K562 (cell line): ENCODE data around the gene MBD6. TPM values are rescaled to one million over a fixed set of nuclear protein-coding genes. Genes with fewer than 3 reads are reported as not detected.

Experiments used
- ATF1 ChIP-seq, 2 experiments: fragments of 450-650 bp in 1 of 2; IDR thresholded peaks; 2 replicates each; pipeline ENCODE4 v1.6.1; 2016; ENCODE audit warnings: missing compliant biosample characterization in 1 of 2, missing genetic modification characterization in 1 of 2
- BMI1 ChIP-seq: fragments of 150-350 bp; IDR thresholded peaks from 2 replicates; pipeline ENCODE4 v1.6.1; 2014; ENCODE audit warnings: low read length
- CBX3 ChIP-seq, 2 experiments: IDR thresholded peaks; 1 replicate in 1 of 2; 2 replicates in 1 of 2; pipeline ENCODE4 v1.6.1; 2012; ENCODE audit warnings: inconsistent platforms in 2 of 2, low read length in 2 of 2, borderline replicate concordance in 1 of 2, control low read depth in 1 of 2
- CEBPG ChIP-seq, 3 experiments: fragments of 200-800 bp in 1 of 3; sonication (Bioruptor generic) in 1 of 3; sonication (generic) in 1 of 3; formaldehyde crosslinking in 1 of 3; IDR thresholded peaks in 2 of 3; conservative IDR thresholded peaks in 1 of 3; 2 replicates each; pipeline versions ENCODE4 v1.6.1 to v1.8.0; 2016 to 2022; ENCODE audit warnings: missing compliant biosample characterization in 2 of 3, missing genetic modification characterization in 2 of 3, mild to moderate bottlenecking in 1 of 3, missing genetic modification reagents in 1 of 3
- CHD4 ChIP-seq: fragments of 200-600 bp; sonication (generic); IDR thresholded peaks from 3 replicates; pipeline ENCODE4 v1.6.1; 2012; ENCODE audit warnings: low read depth, mild to moderate bottlenecking, mixed read lengths, low read length, inconsistent platforms; ENCODE audit not compliant: insufficient read depth, insufficient replicate concordance, poor library complexity, severe bottlenecking
- EHMT2 ChIP-seq: fragments of 450-650 bp; IDR thresholded peaks from 2 replicates; pipeline ENCODE4 v1.6.1; 2018; ENCODE audit warnings: antibody characterized with exemption
- FOXJ2 ChIP-seq: fragments of 200-800 bp; sonication (Bioruptor generic); IDR thresholded peaks from 2 replicates; pipeline ENCODE4 v1.6.1; 2016; ENCODE audit warnings: missing genetic modification characterization, missing compliant biosample characterization
- HEY1 ChIP-seq: fragments of 250-450 bp; sonication (Bioruptor Pico); IDR thresholded peaks from 2 replicates; pipeline ENCODE4 v1.5.0; 2020; ENCODE audit warnings: mild to moderate bottlenecking, moderate library complexity, borderline replicate concordance
- KDM4B ChIP-seq, 2 experiments: fragments of 450-650 bp in 1 of 2; sonication (generic) in 1 of 2; IDR thresholded peaks; 2 replicates each; pipeline ENCODE4 v1.6.1; 2016 to 2017; ENCODE audit warnings: borderline replicate concordance in 2 of 2, antibody characterized with exemption in 1 of 2, low read depth in 1 of 2, mild to moderate bottlenecking in 1 of 2
- KLF1 ChIP-seq: fragments of 450-650 bp; IDR thresholded peaks from 2 replicates; pipeline ENCODE4 v1.6.1; 2016; ENCODE audit warnings: missing genetic modification characterization, missing compliant biosample characterization
- MTA2 ChIP-seq: fragments of 450-650 bp; IDR thresholded peaks from 2 replicates; pipeline ENCODE4 v1.6.1; 2016; ENCODE audit warnings: low read depth
- MXI1 ChIP-seq: IDR thresholded peaks from 2 replicates; pipeline ENCODE4 v1.6.1; 2011; ENCODE audit warnings: low read depth, mild to moderate bottlenecking, improper control_type of control experiment, low read length
- MYC ChIP-seq, 2 experiments: fragments of 250-450 bp in 1 of 2; sonication (Bioruptor Pico) in 1 of 2; IDR thresholded peaks; 2 replicates each; pipeline versions ENCODE4 v1.5.1 to v1.6.1; 2012 to 2021; ENCODE audit warnings: low read depth in 2 of 2, borderline replicate concordance in 1 of 2, improper control_type of control experiment in 1 of 2, low read length in 1 of 2, mild to moderate bottlenecking in 1 of 2, moderate library complexity in 1 of 2
- NFATC3 ChIP-seq: fragments of 450-650 bp; IDR thresholded peaks from 2 replicates; pipeline ENCODE4 v1.6.1; 2017; ENCODE audit warnings: mild to moderate bottlenecking
- PML ChIP-seq: IDR thresholded peaks from 2 replicates; pipeline ENCODE4 v1.6.1; 2012; ENCODE audit warnings: low read length, inconsistent platforms
- PTBP1 ChIP-seq: fragments of 200-400 bp; formaldehyde crosslinking; IDR thresholded peaks from 2 replicates; pipeline ENCODE4 v1.6.1; 2017; ENCODE audit warnings: low read depth, low read length
- RBM34 ChIP-seq: fragments of 200-400 bp; formaldehyde crosslinking; IDR thresholded peaks from 2 replicates; pipeline ENCODE4 v1.6.1; 2018; ENCODE audit warnings: low read length, borderline replicate concordance; ENCODE audit not compliant: insufficient read depth
- SIRT6 ChIP-seq: IDR thresholded peaks from one replicate; pipeline ENCODE4 v1.6.1; 2012; ENCODE audit warnings: low read depth, mild to moderate bottlenecking, control low read depth, inconsistent platforms, low read length, moderate library complexity
- SRF ChIP-seq, 2 experiments: fragments of 250-450, 450-650 bp in 1 of 2; sonication (Bioruptor Pico) in 1 of 2; sonication (generic) in 1 of 2; formaldehyde crosslinking; IDR thresholded peaks; 2 replicates each; pipeline versions ENCODE4 v1.5.0 to v1.5.1; 2020 to 2022; ENCODE audit warnings: mild to moderate bottlenecking in 1 of 2, missing genetic modification reagents in 1 of 2
- TAF15 ChIP-seq: fragments of 200-400 bp; formaldehyde crosslinking; IDR thresholded peaks from 2 replicates; pipeline ENCODE4 v1.6.1; 2017; ENCODE audit warnings: mild to moderate bottlenecking, low read depth, low read length, moderate library complexity
- TEAD2 ChIP-seq: fragments of 450-650 bp; IDR thresholded peaks from 2 replicates; pipeline ENCODE4 v1.6.1; 2016; ENCODE audit warnings: missing genetic modification characterization, control low read depth, missing compliant biosample characterization
- ZKSCAN3 ChIP-seq: fragments of 250-450 bp; sonication (Bioruptor Pico); IDR thresholded peaks from 2 replicates; pipeline ENCODE4 v1.4.0; 2020
- ZNF165 ChIP-seq: fragments of 250-450 bp; sonication (Bioruptor Pico); IDR thresholded peaks from 2 replicates; pipeline ENCODE4 v1.4.0; 2020; ENCODE audit warnings: borderline replicate concordance
- ZNF224 ChIP-seq: sonication (generic); formaldehyde crosslinking; IDR thresholded peaks from 2 replicates; pipeline ENCODE4 v1.8.0; 2022; ENCODE audit warnings: mild to moderate bottlenecking, missing genetic modification reagents
- ZNF324 ChIP-seq: fragments of 250-450 bp; sonication (Bioruptor Pico); IDR thresholded peaks from 2 replicates; pipeline ENCODE4 v1.4.0; 2020; ENCODE audit warnings: mild to moderate bottlenecking
- ZNF785 ChIP-seq: fragments of 250-450 bp; sonication (Bioruptor Pico); IDR thresholded peaks from 2 replicates; pipeline ENCODE4 v1.4.0; 2020; ENCODE audit warnings: mild to moderate bottlenecking
- polyA plus RNA-seq, 8 experiments: library from polyadenylated mRNA; depleted of rRNA in 4 of 8; stranded (reverse) in 5 of 8; unstranded in 3 of 8; fragments of >200 nt; fragmentation: Nextera tagmentation in 2 of 8; fragmentation: Illumina TruSeq in 1 of 8; extraction: Ambion mirVana in 2 of 8; extraction: Trizol in 1 of 8; gene quantifications; 2 replicates each; pipeline versions ENCODE4 v1.2.1 to v1.2.3, GENCODE V29; 2011 to 2014; ENCODE audit warnings: inconsistent platforms in 1 of 8, missing spikeins in 1 of 8
- total RNA-seq, 7 experiments: library from RNA; depleted of rRNA in 6 of 7; stranded (reverse); fragments of >200 nt in 6 of 7; fragmentation: Illumina TruSeq in 2 of 7; extraction: Trizol in 2 of 7; gene quantifications; 2 replicates each; pipeline versions ENCODE4 v1.2.1 to v1.2.3, GENCODE V29; 2011 to 2021; ENCODE audit warnings: low replicate concordance in 1 of 7
- TF ChIP-seq, protein P1 (sequence below): fragments of 450-650 bp; IDR thresholded peaks from 2 replicates; pipeline ENCODE4 v1.7.0; 2016; ENCODE audit warnings: borderline replicate concordance

MBD6 gene
- total and polyA plus RNA-seq, 9 of the 15 experiments (the other 6 are each of a cell fraction or from before 2014, with no cell fraction given) = 2.0 to 54.8 (median 3.8) TPM

DNA sequence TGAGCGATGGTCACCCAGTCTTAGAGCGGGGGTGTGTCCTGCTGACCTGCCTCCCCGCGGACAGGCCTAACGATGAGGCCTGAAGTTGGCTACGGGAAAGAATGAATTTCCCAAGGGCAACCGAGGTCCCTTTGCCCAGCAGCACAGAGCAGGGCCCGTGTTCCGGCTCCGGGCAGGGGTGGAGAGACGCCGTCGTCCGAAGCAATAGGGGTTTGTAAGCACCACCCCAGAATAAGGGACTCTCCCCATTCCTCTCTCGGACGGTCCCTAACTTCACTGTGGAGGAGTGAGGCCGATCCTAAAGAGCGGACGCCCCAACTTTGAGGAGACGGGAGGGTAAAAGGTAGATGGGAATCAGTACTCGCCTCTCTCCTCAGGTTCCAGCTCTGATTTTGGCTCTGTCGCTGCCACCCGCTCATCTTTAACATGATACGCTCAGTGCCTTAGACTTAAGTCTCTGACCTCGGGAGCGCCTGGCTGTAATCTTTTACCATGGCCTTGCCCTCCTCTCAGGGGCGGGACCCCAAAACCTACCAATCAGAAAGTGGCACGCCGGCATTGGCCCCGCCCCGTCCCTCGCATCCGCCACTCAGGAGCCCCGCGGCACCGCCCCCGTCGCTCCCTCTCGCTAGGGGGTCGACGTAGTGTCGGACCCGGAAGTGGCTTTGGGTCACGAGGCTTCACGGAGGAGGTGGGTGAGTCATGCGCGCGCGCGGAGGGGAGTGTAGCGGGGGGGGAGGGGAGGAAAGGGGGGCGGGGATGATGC is 2.4 kb upstream of the MBD6 start, which contains the start of gene DDIT3 (continued):
- TF ChIP-seq SIRT6 (peak; percentile 39), MYC (IDR thresholded peaks at IDR 0.05; ENCODE audit: low read depth, low read length) (peak; percentile 94), MYC (CRISPR knock-in tag; IDR thresholded peaks at IDR 0.05; ENCODE audit: borderline replicate concordance, low read depth) (peak; percentile 43; the same call in 1 of the 2 replicates), ZNF785 (CRISPR knock-in tag) (no peak), KLF1 (tag) (no peak), ATF1 (CRISPR knock-in tag; IDR thresholded peaks at IDR 0.05) (no peak), ATF1 (tag; IDR thresholded peaks at IDR 0.05) (peak; percentile 88), MXI1 (no peak; the same call in 1 of the 2 replicates), RBM34 (no peak), ZKSCAN3 (no peak), KDM4B (IDR thresholded peaks at IDR 0.05; ENCODE audit: borderline replicate concordance in 2 of 2, low read depth in 1 of 2) (peak in 1 of 2 experiments; percentile 26; a peak in 1 of 4 replicates), NFATC3 (no peak), FOXJ2 (tag) (peak; percentile 33; the same call in 1 of the 2 replicates), ZNF165 (no peak), MTA2 (no peak), CEBPG (CRISPR knock-in tag; IDR thresholded peaks at IDR 0.05) (no peak), CEBPG (tag; conservative IDR thresholded peaks at IDR 0.05 in 1 of 2, IDR thresholded peaks at IDR 0.05 in 1 of 2) (peak in 1 of 2 experiments; percentile 100; a peak in 2 of 4 replicates), CHD4 (no peak), EHMT2 (no peak), ZNF324 (CRISPR knock-in tag) (peak; percentile 53; the same call in 1 of the 2 replicates), CBX3 (IDR thresholded peaks at IDR 0.05; ENCODE audit: borderline replicate concordance in 1 of 2, low read length in 2 of 2) (no peak; a peak in 1 of 3 replicates), HEY1 (CRISPR knock-in tag) (0 out of 2 replicates have a peak, but pooled peaks have one; percentile 84), ZNF224 (no peak), BMI1 (no peak), PML (peak; percentile 92), PTBP1 (no peak), SRF (CRISPR knock-in tag; IDR thresholded peaks at IDR 0.05) (peak in 1 of 2 experiments; percentile 49; a peak in 1 of 4 replicates), TEAD2 (tag) (no peak), TAF15 (no peak)
- TF ChIP-seq, protein P1, sequence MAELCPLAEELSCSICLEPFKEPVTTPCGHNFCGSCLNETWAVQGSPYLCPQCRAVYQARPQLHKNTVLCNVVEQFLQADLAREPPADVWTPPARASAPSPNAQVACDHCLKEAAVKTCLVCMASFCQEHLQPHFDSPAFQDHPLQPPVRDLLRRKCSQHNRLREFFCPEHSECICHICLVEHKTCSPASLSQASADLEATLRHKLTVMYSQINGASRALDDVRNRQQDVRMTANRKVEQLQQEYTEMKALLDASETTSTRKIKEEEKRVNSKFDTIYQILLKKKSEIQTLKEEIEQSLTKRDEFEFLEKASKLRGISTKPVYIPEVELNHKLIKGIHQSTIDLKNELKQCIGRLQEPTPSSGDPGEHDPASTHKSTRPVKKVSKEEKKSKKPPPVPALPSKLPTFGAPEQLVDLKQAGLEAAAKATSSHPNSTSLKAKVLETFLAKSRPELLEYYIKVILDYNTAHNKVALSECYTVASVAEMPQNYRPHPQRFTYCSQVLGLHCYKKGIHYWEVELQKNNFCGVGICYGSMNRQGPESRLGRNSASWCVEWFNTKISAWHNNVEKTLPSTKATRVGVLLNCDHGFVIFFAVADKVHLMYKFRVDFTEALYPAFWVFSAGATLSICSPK = no peak
